Mesodermal cell (in vitro differentiated cells): ENCODE results near the gene SLC16A8.

ENCODE experiments used
- H3K27ac ChIP-seq: 2 replicates; pipeline ENCODE4 v1.7.0; 2013; ENCODE audit warnings: mild to moderate bottlenecking, low read depth, low read length, moderate library complexity; ENCODE audit not compliant: severe bottlenecking
- H3K36me3 ChIP-seq: 2 replicates; pipeline ENCODE4 v1.7.1; 2013; ENCODE audit warnings: mild to moderate bottlenecking, low read length, moderate library complexity; ENCODE audit not compliant: control insufficient read depth, insufficient read depth
- H3K4me1 ChIP-seq: one replicate; pipeline ENCODE4 v1.7.1; 2013; ENCODE audit warnings: mild to moderate bottlenecking, low read length; ENCODE audit not compliant: insufficient read depth, control insufficient read depth, poor library complexity, severe bottlenecking
- H3K4me3 ChIP-seq: 2 replicates; pipeline ENCODE4 v1.7.0; 2013; ENCODE audit warnings: low read length, control low read depth, mild to moderate bottlenecking; ENCODE audit not compliant: insufficient read depth, poor library complexity, severe bottlenecking; ENCODE audit errors: extremely low read depth
- H3K9me3 ChIP-seq: 2 replicates; pipeline ENCODE4 v1.7.1; 2013; ENCODE audit warnings: mild to moderate bottlenecking, low read length, moderate library complexity; ENCODE audit not compliant: control insufficient read depth
- WGBS, 2 experiments: methylation state at CpG; one replicate each; pipeline ENCODE4 v1.1.5; 2013; ENCODE audit warnings: missing lambda C conversion rate in 2 of 2; ENCODE audit not compliant: insufficient coverage in 2 of 2; 5-methylcytosine and 5-hydroxymethylcytosine counted together

Gene SLC16A8

GRCh38 chr22:38111925-38112355, 28.0 kb upstream of the SLC16A8 start:
- no peaks in the 10 kb centered on the region for H3K9me3 ChIP-seq
- H3K4me1 ChIP-seq: peaks cover 3% of the 10 kb centered on the region
- H3K27ac ChIP-seq: no peak overlapping the region
- whole genome bisulfite sequencing, 2 experiments: 93 to 97% methylated on average over 11 of the region's 11 CpGs
- no peak overlapping the region for H3K4me3 ChIP-seq
- H3K36me3 ChIP-seq: no peaks in the 10 kb centered on the region

DNA sequence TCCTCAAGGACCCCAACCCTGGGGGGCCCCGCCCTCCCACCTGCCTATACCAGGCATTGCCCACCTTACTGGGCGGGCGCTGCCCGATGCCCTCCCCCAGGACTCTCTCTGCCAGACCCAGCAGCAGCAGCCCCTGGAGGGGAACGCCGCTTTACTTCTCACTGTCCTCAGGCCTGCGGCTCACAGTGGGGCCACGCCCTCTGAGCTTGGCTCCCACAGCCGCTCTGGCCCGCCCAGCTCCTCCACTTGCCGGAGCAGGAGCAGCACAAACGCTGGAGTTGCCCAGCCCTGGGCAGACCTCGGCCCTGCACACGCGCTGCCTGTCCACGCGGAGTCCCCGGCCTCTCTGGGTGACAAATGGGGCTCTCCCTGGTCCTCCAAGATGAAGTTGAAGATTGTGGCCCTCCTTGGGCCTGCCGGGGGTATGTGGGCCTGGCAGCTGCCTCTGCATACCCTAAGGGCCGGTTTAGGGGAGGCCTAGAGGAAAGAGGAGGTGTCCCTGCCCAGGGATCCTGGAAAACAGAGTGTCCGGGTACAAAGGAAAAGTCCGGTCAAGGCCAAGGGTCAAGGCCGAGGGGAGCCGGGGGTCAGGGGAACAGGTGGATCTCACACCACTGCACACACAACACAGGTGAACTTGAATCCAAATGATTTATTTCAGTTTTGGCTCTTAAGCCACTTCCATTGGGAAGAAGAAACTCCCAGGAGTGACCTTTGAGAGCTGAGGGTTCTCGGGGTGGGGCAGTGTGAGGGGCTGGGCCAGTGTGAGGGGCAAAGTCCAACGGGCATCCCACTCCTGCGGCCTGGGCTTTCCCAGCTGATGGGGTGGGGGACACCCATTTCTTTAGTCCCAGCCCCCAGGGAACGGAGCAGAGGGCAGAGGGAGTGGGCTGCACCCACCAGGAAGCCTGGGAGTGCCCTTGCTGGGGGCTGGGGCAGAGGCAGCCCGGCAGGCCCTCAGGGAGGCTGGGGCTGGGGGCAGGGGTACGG, 27.2 kb upstream of the SLC16A8 start:
- peaks cover 3% of the 10 kb centered on the region for H3K4me1 ChIP-seq

GRCh38 chr22:38110008-38110862, 26.3 kb upstream of the SLC16A8 start, which contains the start of gene BAIAP2L2:
BAIAP2L2 (minus strand) TSS chr22:38110684; CDS start chr22:38110525, 159 bp downstream.
- 83 to 86% methylated on average over 14 to 18 of the region's 19 CpGs for WGBS, 2 experiments
- no peak within 1 kb of the TSS for H3K27ac ChIP-seq
- peaks cover 3% of the 10 kb centered on the region for H3K4me1 ChIP-seq

More for the DNA sequence above, 27.2 kb upstream of the SLC16A8 start:
- Histone ChIP-seq H3K9me3 (no peaks in the 10 kb centered on the region), H3K27ac (no peak overlapping the region), H3K4me3 (no peak overlapping the region), H3K36me3 (no peaks in the 10 kb centered on the region)
- 83 to 86% methylated on average over 20 to 30 of the region's 30 CpGs for WGBS, 2 experiments

GRCh38 chr22:38109371-38110001, 25.5 kb upstream of the SLC16A8 start:
- Histone ChIP-seq H3K36me3 (no peaks in the 10 kb centered on the region), H3K9me3 (no peaks in the 10 kb centered on the region), H3K4me1 (no peaks in the 10 kb centered on the region), H3K27ac (no peak overlapping the region), H3K4me3 (no peak overlapping the region)
- WGBS, 2 experiments: 92% methylated on average over 14 to 20 of the region's 22 CpGs

More at GRCh38 chr22:38110008-38110862, 26.3 kb upstream of the SLC16A8 start, which contains the start of gene BAIAP2L2:
- Histone ChIP-seq H3K4me3 (no peak within 1 kb of the TSS), H3K36me3 (no peaks in the 10 kb centered on the region), H3K9me3 (no peaks in the 10 kb centered on the region)

DNA sequence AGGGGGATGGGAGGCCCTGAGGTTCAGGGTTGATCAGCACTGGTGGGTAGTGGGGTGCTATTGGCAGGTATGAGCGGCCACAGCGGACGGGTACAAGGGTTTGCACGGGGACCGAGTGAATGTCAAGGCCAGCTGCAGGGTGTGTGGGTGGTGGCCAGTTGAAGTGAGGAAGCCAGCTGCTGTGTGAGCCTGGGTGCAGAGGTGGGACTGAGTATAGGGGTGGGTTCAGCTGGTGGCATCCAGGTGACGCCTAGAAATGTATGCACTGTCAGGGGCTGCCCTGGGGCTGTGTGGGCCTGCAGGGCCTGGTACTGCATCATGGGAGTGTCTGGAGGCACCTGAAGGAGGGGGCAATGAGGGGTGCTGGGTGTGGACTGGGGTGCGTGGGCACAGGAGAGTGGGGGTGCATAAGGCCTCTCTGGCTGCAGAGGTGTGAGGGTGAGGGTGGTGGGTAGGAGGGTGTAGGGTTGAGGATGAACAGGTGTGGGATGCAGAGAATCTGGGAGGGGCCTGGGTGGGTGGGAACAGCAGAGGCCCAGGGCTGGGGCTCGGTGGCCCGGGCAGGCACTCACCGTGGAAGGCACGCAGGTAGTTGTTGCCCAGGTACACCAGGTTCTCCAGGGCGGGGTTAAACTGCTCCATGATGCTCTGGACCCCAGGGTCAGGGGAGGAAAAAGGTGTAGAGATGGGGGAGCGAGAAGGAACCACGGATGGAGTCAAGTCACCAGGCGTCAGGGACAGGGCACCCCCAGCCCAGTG, 24.8 kb upstream of the SLC16A8 start:
- WGBS, 2 experiments: 87 to 96% methylated on average over 9 to 12 of the region's 15 CpGs
- no peaks in the 10 kb centered on the region for H3K9me3 ChIP-seq

GRCh38 chr22:38107692-38108515, 23.9 kb upstream of the SLC16A8 start:
- Histone ChIP-seq H3K27ac (no peak overlapping the region), H3K4me3 (no peak overlapping the region), H3K36me3 (no peaks in the 10 kb centered on the region), H3K9me3 (no peaks in the 10 kb centered on the region), H3K4me1 (no peaks in the 10 kb centered on the region)
- WGBS, 2 experiments: 87 to 92% methylated on average over 15 to 16 of the region's 17 CpGs

More for the DNA sequence above, 24.8 kb upstream of the SLC16A8 start:
- Histone ChIP-seq H3K4me1 (no peaks in the 10 kb centered on the region), H3K36me3 (no peaks in the 10 kb centered on the region), H3K4me3 (no peak overlapping the region), H3K27ac (no peak overlapping the region)

- no peaks in the 10 kb centered on the region for H3K4me1 ChIP-seq
- H3K4me3 ChIP-seq: no peak overlapping the region
- 75 to 80% methylated on average over 9 to 14 of the region's 17 CpGs for WGBS, 2 experiments
- no peaks in the 10 kb centered on the region for H3K9me3 ChIP-seq
- no peak overlapping the region for H3K27ac ChIP-seq
- no peaks in the 10 kb centered on the region for H3K36me3 ChIP-seq
Observed at GRCh38 chr22:38106814-38107578, 23.0 kb upstream of the SLC16A8 start.

GRCh38 chr22:38104084-38104483, 20.1 kb upstream of the SLC16A8 start:
- Histone ChIP-seq H3K4me3 (no peak overlapping the region), H3K9me3 (no peaks in the 10 kb centered on the region), H3K4me1 (no peaks in the 10 kb centered on the region), H3K36me3 (no peaks in the 10 kb centered on the region), H3K27ac (no peak overlapping the region)
- WGBS, 2 experiments: 53 to 57% methylated on average over 4 of the region's 6 CpGs

DNA sequence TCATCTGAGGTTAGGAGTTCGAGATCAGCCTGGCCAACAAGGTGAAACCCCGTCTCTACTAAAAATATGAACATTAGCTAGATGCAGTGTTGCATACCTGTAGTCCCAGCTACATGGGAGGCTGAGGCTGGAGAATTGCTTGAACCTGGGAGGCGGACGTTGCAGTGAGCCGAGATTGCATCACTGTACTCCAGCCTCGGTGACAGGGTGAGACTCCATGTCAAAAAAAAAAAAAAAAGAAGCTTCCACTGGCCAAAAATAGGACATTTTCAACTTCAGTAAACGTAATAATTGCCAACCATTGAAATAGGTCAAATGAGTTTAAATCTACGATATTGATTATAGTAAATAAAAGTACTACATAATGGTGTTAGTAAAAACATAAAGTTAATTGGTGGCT, 19.7 kb upstream of the SLC16A8 start:
- no peak overlapping the region for H3K27ac ChIP-seq
- no peaks in the 10 kb centered on the region for H3K36me3 ChIP-seq
- no peak overlapping the region for H3K4me3 ChIP-seq
- no peaks in the 10 kb centered on the region for H3K9me3 ChIP-seq
- peaks cover 2% of the 10 kb centered on the region for H3K4me1 ChIP-seq
- WGBS, 2 experiments: 86 to 94% methylated on average over 5 of the region's 8 CpGs
